ENCODE measurements around the gene BPNT1. TPM values are rescaled to one million over a fixed set of nuclear protein-coding genes. Genes with fewer than 3 reads are reported as not detected.
A peak's percentile ranks its signal among the peaks of the same experiment; 100 is the strongest.
"Not testable (repeated sequence)": the region's sequence is repeated elsewhere in the genome, so short reads cannot be mapped to it uniquely, and the experiment has no call there.

BPNT1 gene
- total RNA-seq = 24.9 and 27.2 TPM in 2 replicates

- no peaks in the 10 kb centered on the region for H3K36me3 Mint-ChIP-seq (ENCODE audit: low read depth)
- H3K9me3 Mint-ChIP-seq = no peaks in the 10 kb centered on the region
- DNase-seq = peak; percentile 99
- H3K27me3 Mint-ChIP-seq = no peaks in the 10 kb centered on the region
- peak within 1 kb of the TSS; percentile 92 for H3K4me3 Mint-ChIP-seq
- H3K4me1 Mint-ChIP-seq = peaks cover 16% of the 10 kb centered on the region
- intact Hi-C loops (cut with micrococcal nuclease) = loop anchor here (1.0 to 10.0 kb wide), 3 partner anchors 44 to 1805 kb away; partner anchors contain the start of genes EPRS1 and RRP15
- peak within 1 kb of the TSS; percentile 87 for H3K27ac Mint-ChIP-seq
These were observed at the start of gene BPNT1 for GRCh38 chr1:220089650-220090556. TSS of gene BPNT1 (minus strand) at chr1:220089788. CDS start at chr1:220079846, 9,942 bp downstream.

GRCh38 chr1:220137019-220137786 is 47.6 kb upstream of the BPNT1 start:
- Mint-ChIP-seq H3K9me3 (no peaks in the 10 kb centered on the region), H3K27me3 (no peaks in the 10 kb centered on the region), H3K36me3 (ENCODE audit: low read depth) (peaks cover 48% of the 10 kb centered on the region), H3K4me3 (peak overlapping the region; percentile 15), H3K27ac (peak overlapping the region; percentile 63), H3K4me1 (peaks cover 14% of the 10 kb centered on the region)
- DNase-seq = peak; percentile 67
- intact Hi-C loops (cut with micrococcal nuclease) = no loop called here

- intact Hi-C loops (cut with micrococcal nuclease) = no loop called here
- peaks cover 16% of the 10 kb centered on the region for H3K4me1 Mint-ChIP-seq
- H3K36me3 Mint-ChIP-seq (ENCODE audit: low read depth) = peaks cover 43% of the 10 kb centered on the region
- no peaks in the 10 kb centered on the region for H3K27me3 Mint-ChIP-seq
- H3K27ac Mint-ChIP-seq = peak overlapping the region; percentile 72
- H3K9me3 Mint-ChIP-seq = no peaks in the 10 kb centered on the region
- DNase-seq = no peak
- H3K4me3 Mint-ChIP-seq = no peak overlapping the region
These were observed 46.2 kb upstream of the BPNT1 start for GRCh38 chr1:220135755-220136154.

- H3K36me3 Mint-ChIP-seq (ENCODE audit: low read depth) = peaks cover 49% of the 10 kb centered on the region
- intact Hi-C loops (cut with micrococcal nuclease) = no loop called here
- H3K9me3 Mint-ChIP-seq = no peaks in the 10 kb centered on the region
- no peak overlapping the region for H3K4me3 Mint-ChIP-seq
- no peaks in the 10 kb centered on the region for H3K27me3 Mint-ChIP-seq
- H3K27ac Mint-ChIP-seq = no peak overlapping the region
- DNase-seq = no peak
- H3K4me1 Mint-ChIP-seq = peaks cover 9% of the 10 kb centered on the region
These were observed 40.1 kb upstream of the BPNT1 start for GRCh38 chr1:220129479-220130210.

- no peak overlapping the region for H3K27ac Mint-ChIP-seq
These were observed 37.5 kb upstream of the BPNT1 start for GRCh38 chr1:220127076-220127475.

GRCh38 chr1:220124542-220124941 is 35.0 kb upstream of the BPNT1 start:
- peak overlapping the region; percentile 13 for H3K27ac Mint-ChIP-seq
- H3K27me3 Mint-ChIP-seq = no peaks in the 10 kb centered on the region
- intact Hi-C loops (cut with micrococcal nuclease) = no loop called here
- H3K4me1 Mint-ChIP-seq = peaks cover 10% of the 10 kb centered on the region
- H3K36me3 Mint-ChIP-seq (ENCODE audit: low read depth) = peaks cover 29% of the 10 kb centered on the region
- H3K4me3 Mint-ChIP-seq = no peak overlapping the region
- H3K9me3 Mint-ChIP-seq = no peaks in the 10 kb centered on the region
- peak; percentile 41 for DNase-seq

More at GRCh38 chr1:220127076-220127475, 37.5 kb upstream of the BPNT1 start:
- intact Hi-C loops (cut with micrococcal nuclease) = no loop called here
- DNase-seq = peak; percentile 10
- Mint-ChIP-seq H3K4me3 (no peak overlapping the region), H3K4me1 (peaks cover 11% of the 10 kb centered on the region), H3K36me3 (ENCODE audit: low read depth) (peaks cover 39% of the 10 kb centered on the region), H3K9me3 (no peaks in the 10 kb centered on the region), H3K27me3 (no peaks in the 10 kb centered on the region)

GRCh38 chr1:220123889-220124288 is 34.3 kb upstream of the BPNT1 start:
- Mint-ChIP-seq H3K4me1 (peaks cover 10% of the 10 kb centered on the region), H3K4me3 (no peak overlapping the region), H3K27me3 (no peaks in the 10 kb centered on the region), H3K9me3 (no peaks in the 10 kb centered on the region), H3K27ac (no peak overlapping the region), H3K36me3 (ENCODE audit: low read depth) (peaks cover 26% of the 10 kb centered on the region)
- intact Hi-C loops (cut with micrococcal nuclease) = no loop called here
- DNase-seq = peak; percentile 64

- Mint-ChIP-seq H3K4me3 (no peak overlapping the region), H3K27ac (no peak overlapping the region), H3K4me1 (peaks cover 10% of the 10 kb centered on the region), H3K27me3 (no peaks in the 10 kb centered on the region), H3K36me3 (ENCODE audit: low read depth) (peaks cover 23% of the 10 kb centered on the region), H3K9me3 (no peaks in the 10 kb centered on the region)
- no peak for DNase-seq
- intact Hi-C loops (cut with micrococcal nuclease) = no loop called here
These were observed 33.5 kb upstream of the BPNT1 start for GRCh38 chr1:220123066-220123465.

- peaks cover 19% of the 10 kb centered on the region for H3K36me3 Mint-ChIP-seq (ENCODE audit: low read depth)
- H3K4me1 Mint-ChIP-seq = peaks cover 10% of the 10 kb centered on the region
- peak overlapping the region; percentile 2 for H3K27ac Mint-ChIP-seq
- H3K4me3 Mint-ChIP-seq = no peak overlapping the region
- peak; percentile 43 for DNase-seq
- intact Hi-C loops (cut with micrococcal nuclease) = no loop called here
- no peaks in the 10 kb centered on the region for H3K9me3 Mint-ChIP-seq
- H3K27me3 Mint-ChIP-seq = no peaks in the 10 kb centered on the region
These were observed 32.4 kb upstream of the BPNT1 start for GRCh38 chr1:220121791-220122530.

GRCh38 chr1:220119043-220119512 is 29.5 kb upstream of the BPNT1 start:
- peaks cover 4% of the 10 kb centered on the region for H3K4me1 Mint-ChIP-seq
- intact Hi-C loops (cut with micrococcal nuclease) = no loop called here
- peak; percentile 22 for DNase-seq
- H3K27me3 Mint-ChIP-seq = no peaks in the 10 kb centered on the region
- H3K27ac Mint-ChIP-seq = no peak overlapping the region
- no peaks in the 10 kb centered on the region for H3K9me3 Mint-ChIP-seq
- peaks cover 24% of the 10 kb centered on the region for H3K36me3 Mint-ChIP-seq (ENCODE audit: low read depth)
- no peak overlapping the region for H3K4me3 Mint-ChIP-seq

GRCh38 chr1:220113136-220113695 is 23.6 kb upstream of the BPNT1 start:
- Mint-ChIP-seq H3K36me3 (ENCODE audit: low read depth) (peaks cover 36% of the 10 kb centered on the region), H3K9me3 (no peaks in the 10 kb centered on the region), H3K27me3 (no peaks in the 10 kb centered on the region), H3K4me1 (peaks cover 6% of the 10 kb centered on the region), H3K27ac (no peak overlapping the region), H3K4me3 (no peak overlapping the region)
- intact Hi-C loops (cut with micrococcal nuclease) = no loop called here
- DNase-seq = peak; percentile 77

GRCh38 chr1:220112600-220112999 is 23.0 kb upstream of the BPNT1 start:
- H3K27me3 Mint-ChIP-seq; H3K4me1 Mint-ChIP-seq; H3K27ac Mint-ChIP-seq; H3K9me3 Mint-ChIP-seq; intact Hi-C loops (cut with micrococcal nuclease); H3K4me3 Mint-ChIP-seq: not testable (repeated sequence)
- DNase-seq = peak; percentile 51
- peaks cover 39% of the 10 kb centered on the region for H3K36me3 Mint-ChIP-seq (ENCODE audit: low read depth)

GRCh38 chr1:220110473-220110872 is 20.9 kb upstream of the BPNT1 start:
- H3K4me3 Mint-ChIP-seq; H3K27me3 Mint-ChIP-seq; intact Hi-C loops (cut with micrococcal nuclease); H3K27ac Mint-ChIP-seq; H3K4me1 Mint-ChIP-seq; H3K9me3 Mint-ChIP-seq: not testable (repeated sequence)
- peaks cover 46% of the 10 kb centered on the region for H3K36me3 Mint-ChIP-seq (ENCODE audit: low read depth)
- DNase-seq = peak; percentile 24
